Measurements from ENCODE around the gene SPRED2.

SPRED2 gene

GRCh38 chr2:65382776-65383357, 49.5 kb downstream of the SPRED2 start:
- DNase-seq, result peak; percentile 65

- no peak for DNase-seq
These were observed 50.1 kb downstream of the SPRED2 start for GRCh38 chr2:65382323-65382722.

GRCh38 chr2:65381607-65382051, 50.8 kb downstream of the SPRED2 start:
- DNase-seq, result no peak

GRCh38 chr2:65380255-65380654, 52.1 kb downstream of the SPRED2 start:
- DNase-seq, result no peak

GRCh38 chr2:65379721-65380171, 52.7 kb downstream of the SPRED2 start:
- no peak for DNase-seq

- no peak for DNase-seq
These were observed 53.2 kb downstream of the SPRED2 start for GRCh38 chr2:65379223-65379622.

GRCh38 chr2:65378290-65378689, 54.1 kb downstream of the SPRED2 start:
- DNase-seq, result no peak

- DNase-seq, result no peak
These were observed 54.7 kb downstream of the SPRED2 start for GRCh38 chr2:65377556-65378192.

GRCh38 chr2:65375723-65376122, 56.7 kb downstream of the SPRED2 start:
- no peak for DNase-seq

- DNase-seq, result no peak
These were observed 57.4 kb downstream of the SPRED2 start for GRCh38 chr2:65374999-65375398.

- DNase-seq, result no peak
These were observed 57.8 kb downstream of the SPRED2 start for GRCh38 chr2:65374575-65374974.

- no peak for DNase-seq
These were observed 59.0 kb downstream of the SPRED2 start for GRCh38 chr2:65373365-65373918.

- no peak for DNase-seq
These were observed 59.8 kb downstream of the SPRED2 start for GRCh38 chr2:65372619-65373018.

- DNase-seq, result no peak
These were observed 61.3 kb downstream of the SPRED2 start for GRCh38 chr2:65371074-65371434.

- no peak for DNase-seq
These were observed 61.9 kb downstream of the SPRED2 start for GRCh38 chr2:65370387-65371073.

- no peak for DNase-seq
These were observed 62.4 kb downstream of the SPRED2 start for GRCh38 chr2:65369980-65370379.

- no peak for DNase-seq
These were observed 62.8 kb downstream of the SPRED2 start for GRCh38 chr2:65369574-65369973.

- DNase-seq, result no peak
These were observed 63.9 kb downstream of the SPRED2 start for GRCh38 chr2:65368468-65368867.

- no peak for DNase-seq
These were observed 64.9 kb downstream of the SPRED2 start for GRCh38 chr2:65367524-65367923.

- peak; percentile 23 for DNase-seq
These were observed 65.7 kb downstream of the SPRED2 start for GRCh38 chr2:65366595-65367125.

- DNase-seq, result no peak
These were observed 67.2 kb downstream of the SPRED2 start for GRCh38 chr2:65364986-65365733.

GRCh38 chr2:65363879-65364666, 68.3 kb downstream of the SPRED2 start:
- no peak for DNase-seq
